PC-3 (cell line): Measurements from ENCODE around the gene UMODL1. TPM values are rescaled to one million over a fixed set of nuclear protein-coding genes. Genes with fewer than 3 reads are reported as not detected.

ENCODE experiments used
- ATAC-seq: fragments of 200-7000 bp; cut with Tn5 transposase; 2 replicates; pipeline ENCODE4 v1.9.1; 2020; ENCODE audit warnings: mild to moderate bottlenecking, moderate library complexity
- BruUV-seq: library from RNA; stranded (reverse); fragments of 400-500 nt; replicated peaks from 2 replicates; lab custom pipeline; 2021; lab: Mats Ljungman, UMichigan
- CTCF ChIA-PET: fragments of 300-600 bp; sonication (Branson Sonifier 250); formaldehyde crosslinking; loops from one replicate; lab custom pipeline; 2022; ENCODE audit warnings: antibody characterized with exemption; lab: Charles Lee
- POLR2A ChIA-PET: fragments of 300-600 bp; sonication (Branson Sonifier 250); formaldehyde crosslinking; loops from one replicate; lab custom pipeline; 2022; ENCODE audit warnings: antibody characterized with exemption; ENCODE audit not compliant: unreplicated experiment; lab: Charles Lee
- DNase-seq: peaks from one replicate; pipeline ENCODE4 v3.0.0-alpha.2; 2015
- H2AFZ ChIP-seq: fragments of 300-600 bp; sonication (generic); 2 replicates; pipeline ENCODE4 v1.6.0; 2016; ENCODE audit warnings: antibody characterized with exemption, low read length
- H3F3A ChIP-seq: fragments of 300-600 bp; sonication (generic); one replicate; pipeline ENCODE4 v1.6.0; 2017; ENCODE audit warnings: antibody characterized with exemption, low read length, control low read depth, mild to moderate bottlenecking; ENCODE audit not compliant: unreplicated experiment
- H3K27ac ChIP-seq: fragments of 300-600 bp; sonication (generic); 2 replicates; pipeline ENCODE4 v1.5.1; 2016; ENCODE audit warnings: mild to moderate bottlenecking, low read length
- H3K27me3 ChIP-seq: fragments of 300-600 bp; sonication (generic); 2 replicates; pipeline ENCODE4 v1.6.1; 2016; ENCODE audit warnings: low read length, mixed read lengths
- H3K36me3 ChIP-seq: fragments of 300-600 bp; sonication (generic); 2 replicates; pipeline ENCODE4 v1.6.1; 2016; ENCODE audit warnings: low read depth, mixed run types, low read length, mixed read lengths
- H3K4me1 ChIP-seq: fragments of 300-600 bp; sonication (generic); 2 replicates; pipeline ENCODE4 v1.5.1; 2016; ENCODE audit warnings: low read length; ENCODE audit not compliant: insufficient read depth
- H3K4me2 ChIP-seq: fragments of 300-600 bp; sonication (generic); 2 replicates; pipeline ENCODE4 v1.6.0; 2016; ENCODE audit warnings: low read length
- H3K4me3 ChIP-seq: fragments of 300-600 bp; sonication (generic); 2 replicates; pipeline ENCODE4 v1.5.1; 2016; ENCODE audit warnings: mild to moderate bottlenecking, low read length, mixed read lengths
- H3K79me2 ChIP-seq: fragments of 300-600 bp; sonication (generic); 2 replicates; pipeline ENCODE4 v1.6.1; 2017; ENCODE audit warnings: low read length, mixed read lengths
- H3K9ac ChIP-seq: fragments of 300-600 bp; sonication (generic); 2 replicates; pipeline ENCODE4 v1.6.0; 2016; ENCODE audit warnings: mild to moderate bottlenecking, low read length
- H3K9me2 ChIP-seq: fragments of 300-600 bp; sonication (generic); replicated peaks from 2 replicates; pipeline ENCODE4 v1.6.1; 2016; ENCODE audit warnings: mixed run types, low read length, mixed read lengths
- H3K9me3 ChIP-seq: fragments of 300-600 bp; sonication (generic); 2 replicates; pipeline ENCODE4 v1.6.1; 2016; ENCODE audit warnings: low read length, mixed read lengths
- H4K20me1 ChIP-seq: fragments of 300-600 bp; sonication (generic); 2 replicates; pipeline ENCODE4 v1.6.1; 2016; ENCODE audit warnings: low read length, mixed read lengths
- EZH2 ChIP-seq: fragments of 300-600 bp; sonication (generic); IDR thresholded peaks from one replicate; pipeline ENCODE4 v1.6.1; 2017; ENCODE audit warnings: antibody characterized with exemption, mild to moderate bottlenecking, low read length; ENCODE audit not compliant: unreplicated experiment
- EZH2phosphoT487 ChIP-seq: fragments of 300-600 bp; sonication (generic); IDR thresholded peaks from 2 replicates; pipeline ENCODE4 v1.6.1; 2018; ENCODE audit warnings: mild to moderate bottlenecking, antibody characterized with exemption, low read length, borderline replicate concordance
- intact Hi-C: fragments of 100-400 bp; cut with micrococcal nuclease; formaldehyde crosslinking; loops from 2 replicates; pipeline ENCODE4 v1.9.0; 2023
- total RNA-seq: library from RNA; depleted of rRNA; stranded (reverse); fragments of >200 nt; gene quantifications from 2 replicates; pipeline ENCODE4 v1.2.3, GENCODE V29; 2014
- TF ChIP-seq, protein P1 (sequence below): fragments of 300-600 bp; sonication (generic); conservative IDR thresholded peaks from 2 replicates; pipeline ENCODE4 v1.5.1; 2017; ENCODE audit warnings: antibody characterized with exemption, low read depth, mild to moderate bottlenecking, low read length

UMODL1 gene
- total RNA-seq, 1 experiment from 2014 or later: not detected

DNA sequence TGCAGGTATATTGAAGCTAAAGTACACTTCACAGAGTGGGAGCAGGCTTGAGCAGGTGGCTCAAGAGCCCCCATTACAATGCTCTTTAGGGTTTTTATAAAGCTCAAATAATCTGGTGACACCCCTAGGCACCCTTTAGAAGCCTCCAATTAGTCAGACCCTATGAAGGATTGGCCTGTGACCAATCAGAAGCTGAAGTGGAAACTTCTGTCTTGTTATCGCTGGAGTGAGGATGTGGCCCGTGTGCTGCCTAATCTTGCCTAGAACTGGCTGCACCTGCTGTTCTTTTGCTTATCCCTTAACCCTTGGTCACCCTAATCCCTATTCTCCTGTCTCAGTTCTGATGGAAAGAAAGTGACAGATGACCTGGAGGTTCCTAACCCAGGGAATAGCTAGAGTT lies 77.0 kb downstream of the UMODL1 start:
- no TSS peak for BruUV-seq
- Histone ChIP-seq H3K79me2 (no peaks in the 10 kb centered on the region), H3K4me2 (no peak overlapping the region), H3K9ac (no peak overlapping the region), H2AFZ (no peak overlapping the region), H3K9me2 (no peaks in the 10 kb centered on the region), H3K36me3 (no peaks in the 10 kb centered on the region), H3K4me3 (no peak overlapping the region), H3K27me3 (no peaks in the 10 kb centered on the region), H3K4me1 (no peaks in the 10 kb centered on the region), H3K9me3 (no peaks in the 10 kb centered on the region), H3K27ac (no peak overlapping the region), H3F3A (no peaks in the 10 kb centered on the region), H4K20me1 (no peaks in the 10 kb centered on the region)
- ChIA-PET POLR2A (interaction anchor here (0.5 kb wide), 1 partner anchor 102 kb away, joined by 3 read pairs; no protein-coding TSS in a partner anchor), CTCF (interaction anchor here (0.5 to 1.1 kb wide), 3 partner anchors 99 to 149 kb away, joined by 3 read pairs; no protein-coding TSS in a partner anchor)
- ATAC-seq (no peak), DNase-seq (no peak)
- TF ChIP-seq, protein P1, sequence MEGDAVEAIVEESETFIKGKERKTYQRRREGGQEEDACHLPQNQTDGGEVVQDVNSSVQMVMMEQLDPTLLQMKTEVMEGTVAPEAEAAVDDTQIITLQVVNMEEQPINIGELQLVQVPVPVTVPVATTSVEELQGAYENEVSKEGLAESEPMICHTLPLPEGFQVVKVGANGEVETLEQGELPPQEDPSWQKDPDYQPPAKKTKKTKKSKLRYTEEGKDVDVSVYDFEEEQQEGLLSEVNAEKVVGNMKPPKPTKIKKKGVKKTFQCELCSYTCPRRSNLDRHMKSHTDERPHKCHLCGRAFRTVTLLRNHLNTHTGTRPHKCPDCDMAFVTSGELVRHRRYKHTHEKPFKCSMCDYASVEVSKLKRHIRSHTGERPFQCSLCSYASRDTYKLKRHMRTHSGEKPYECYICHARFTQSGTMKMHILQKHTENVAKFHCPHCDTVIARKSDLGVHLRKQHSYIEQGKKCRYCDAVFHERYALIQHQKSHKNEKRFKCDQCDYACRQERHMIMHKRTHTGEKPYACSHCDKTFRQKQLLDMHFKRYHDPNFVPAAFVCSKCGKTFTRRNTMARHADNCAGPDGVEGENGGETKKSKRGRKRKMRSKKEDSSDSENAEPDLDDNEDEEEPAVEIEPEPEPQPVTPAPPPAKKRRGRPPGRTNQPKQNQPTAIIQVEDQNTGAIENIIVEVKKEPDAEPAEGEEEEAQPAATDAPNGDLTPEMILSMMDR: no peak
- TF ChIP-seq EZH2 (no peak), EZH2phosphoT487 (no peak)
- intact Hi-C loops: loop anchor here (5.0 kb wide), 2 partner anchors 159 to 234 kb away; no protein-coding TSS in a partner anchor

DNA sequence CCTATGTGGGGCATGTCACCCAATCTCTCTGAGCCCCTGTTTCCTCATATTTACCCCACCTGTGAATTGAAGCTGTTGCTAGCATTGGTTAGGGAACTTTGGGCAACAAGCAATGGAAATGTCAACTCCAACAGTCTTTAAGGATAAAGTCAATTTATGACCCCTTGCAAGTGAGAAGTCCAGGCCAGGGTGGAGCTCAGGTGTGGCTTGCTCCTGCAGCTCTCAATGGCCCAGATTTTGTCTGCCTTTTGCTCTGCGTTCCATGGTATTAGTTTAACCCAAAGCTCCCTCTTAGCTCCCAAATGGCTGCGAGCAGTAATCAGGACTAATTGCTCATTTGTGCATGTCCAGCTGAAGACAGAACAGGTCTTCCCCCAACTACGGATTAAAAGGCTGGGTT lies 77.5 kb downstream of the UMODL1 start:
- TF ChIP-seq, protein P1: no peak
- no peak for TF ChIP-seq EZH2
- Histone ChIP-seq H3K4me1 (no peaks in the 10 kb centered on the region), H3F3A (no peaks in the 10 kb centered on the region), H3K9me2 (no peaks in the 10 kb centered on the region), H2AFZ (no peak overlapping the region), H3K4me2 (no peak overlapping the region), H3K79me2 (no peaks in the 10 kb centered on the region), H3K27ac (no peak overlapping the region), H3K36me3 (no peaks in the 10 kb centered on the region), H4K20me1 (no peaks in the 10 kb centered on the region), H3K4me3 (no peak overlapping the region), H3K27me3 (no peaks in the 10 kb centered on the region), H3K9me3 (no peaks in the 10 kb centered on the region), H3K9ac (no peak overlapping the region)
- ChIA-PET POLR2A (interaction anchor here (0.5 kb wide), 1 partner anchor 101 kb away, joined by 3 read pairs; no protein-coding TSS in a partner anchor), CTCF (interaction anchor here (0.5 to 1.1 kb wide), 3 partner anchors 100 to 148 kb away, joined by 3 read pairs; no protein-coding TSS in a partner anchor)
- no TSS peak for BruUV-seq
- ATAC-seq (no peak), DNase-seq (no peak)
- intact Hi-C loops: loop anchor here (5.0 kb wide), 2 partner anchors 159 to 234 kb away; no protein-coding TSS in a partner anchor
